C4-2B (cell line): Measurements from ENCODE around the gene MLC1.

Source experiments
- H3K27ac ChIP-seq: fragments of 450-650 bp; 2 replicates; pipeline ENCODE4 v1.5.1; 2017
- ZFX ChIP-seq: fragments of 450-650 bp; IDR thresholded peaks from 2 replicates; pipeline ENCODE4 v1.6.1; 2017
- TF ChIP-seq, protein P1 (sequence below): fragments of 450-650 bp; conservative IDR thresholded peaks from 2 replicates; pipeline ENCODE4 v1.5.1; 2017; ENCODE audit warnings: mild to moderate bottlenecking

MLC1 gene

DNA sequence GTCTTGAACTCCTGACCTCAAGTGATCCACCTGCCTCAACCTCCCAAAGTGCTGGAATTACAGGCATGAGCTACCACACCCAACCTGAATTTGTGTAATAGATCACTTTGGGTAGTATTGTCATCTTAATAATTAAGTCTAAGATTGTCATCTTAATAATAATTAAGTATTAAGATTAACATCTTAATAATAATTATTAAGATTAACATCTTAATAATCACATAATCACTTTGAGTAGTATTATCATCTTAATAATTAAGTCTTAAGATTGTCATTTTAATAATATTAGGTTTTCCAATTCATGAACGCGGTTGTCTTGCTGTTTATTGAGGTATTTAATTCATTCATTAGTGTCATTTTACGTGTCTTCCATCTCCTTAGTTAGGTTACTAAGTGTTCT lies 12.8 kb upstream of the MLC1 start:
- no peak for TF ChIP-seq ZFX
- TF ChIP-seq, protein P1, sequence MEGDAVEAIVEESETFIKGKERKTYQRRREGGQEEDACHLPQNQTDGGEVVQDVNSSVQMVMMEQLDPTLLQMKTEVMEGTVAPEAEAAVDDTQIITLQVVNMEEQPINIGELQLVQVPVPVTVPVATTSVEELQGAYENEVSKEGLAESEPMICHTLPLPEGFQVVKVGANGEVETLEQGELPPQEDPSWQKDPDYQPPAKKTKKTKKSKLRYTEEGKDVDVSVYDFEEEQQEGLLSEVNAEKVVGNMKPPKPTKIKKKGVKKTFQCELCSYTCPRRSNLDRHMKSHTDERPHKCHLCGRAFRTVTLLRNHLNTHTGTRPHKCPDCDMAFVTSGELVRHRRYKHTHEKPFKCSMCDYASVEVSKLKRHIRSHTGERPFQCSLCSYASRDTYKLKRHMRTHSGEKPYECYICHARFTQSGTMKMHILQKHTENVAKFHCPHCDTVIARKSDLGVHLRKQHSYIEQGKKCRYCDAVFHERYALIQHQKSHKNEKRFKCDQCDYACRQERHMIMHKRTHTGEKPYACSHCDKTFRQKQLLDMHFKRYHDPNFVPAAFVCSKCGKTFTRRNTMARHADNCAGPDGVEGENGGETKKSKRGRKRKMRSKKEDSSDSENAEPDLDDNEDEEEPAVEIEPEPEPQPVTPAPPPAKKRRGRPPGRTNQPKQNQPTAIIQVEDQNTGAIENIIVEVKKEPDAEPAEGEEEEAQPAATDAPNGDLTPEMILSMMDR, result no peak

DNA sequence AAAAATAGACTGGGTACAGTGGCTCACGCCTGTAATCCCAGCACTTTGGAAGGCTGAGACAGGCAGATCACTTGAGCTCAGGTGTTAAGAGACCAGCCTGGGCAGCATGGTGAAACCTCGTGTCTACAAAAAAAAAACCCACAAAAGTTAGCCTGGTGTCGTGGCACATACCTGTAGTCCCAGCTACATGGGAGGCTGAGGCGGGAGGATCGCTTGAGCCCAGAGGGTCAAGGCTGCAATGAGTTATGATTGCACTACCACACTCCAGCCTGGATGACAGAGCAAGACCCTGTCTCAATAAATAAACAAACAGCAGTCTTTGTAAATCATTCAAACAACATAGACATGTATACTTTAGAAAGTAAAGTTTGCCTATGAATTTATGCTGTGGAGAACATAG lies 7.1 kb upstream of the MLC1 start:
- no peak overlapping the region for H3K27ac ChIP-seq

More for the DNA sequence above, 12.8 kb upstream of the MLC1 start:
- H3K27ac ChIP-seq, result no peak overlapping the region

DNA sequence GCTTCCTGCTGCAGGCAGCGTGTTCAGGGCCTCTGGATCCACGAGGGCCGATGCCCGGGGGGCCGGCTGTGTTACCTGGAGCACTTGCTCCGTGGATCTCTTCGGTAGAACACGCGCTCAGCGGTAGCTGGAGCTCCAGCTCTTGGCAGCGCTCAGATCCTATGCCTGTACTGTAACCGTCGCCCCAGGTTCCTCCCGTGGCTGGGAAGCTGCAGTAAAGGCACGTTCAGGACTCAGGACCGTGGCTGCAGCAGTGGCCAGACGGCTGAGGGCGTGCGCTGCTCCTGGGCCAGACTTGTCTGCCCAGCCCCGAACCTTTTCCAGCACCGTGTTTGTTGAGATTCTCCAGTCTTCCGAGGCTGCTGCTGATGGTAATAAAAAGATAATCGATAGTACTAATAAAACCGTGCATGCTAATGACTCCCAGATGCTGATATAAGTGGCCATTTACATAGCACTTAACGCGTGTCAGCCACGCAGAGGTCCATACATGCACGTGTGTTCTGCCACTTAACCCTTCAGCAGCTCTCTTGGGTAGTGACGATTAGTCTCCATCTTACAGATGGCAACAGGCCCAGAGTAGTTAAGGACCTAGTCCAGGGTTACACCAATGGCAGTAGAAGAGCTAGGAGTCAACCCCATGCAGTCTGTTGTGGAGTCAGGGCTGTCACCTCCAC lies 6.0 kb upstream of the MLC1 start:
- TF ChIP-seq, protein P1, result no peak
- TF ChIP-seq ZFX, result no peak
- H3K27ac ChIP-seq, result no peak overlapping the region

More for the DNA sequence above, 7.1 kb upstream of the MLC1 start:
- TF ChIP-seq, protein P1, result no peak
- no peak for TF ChIP-seq ZFX

DNA sequence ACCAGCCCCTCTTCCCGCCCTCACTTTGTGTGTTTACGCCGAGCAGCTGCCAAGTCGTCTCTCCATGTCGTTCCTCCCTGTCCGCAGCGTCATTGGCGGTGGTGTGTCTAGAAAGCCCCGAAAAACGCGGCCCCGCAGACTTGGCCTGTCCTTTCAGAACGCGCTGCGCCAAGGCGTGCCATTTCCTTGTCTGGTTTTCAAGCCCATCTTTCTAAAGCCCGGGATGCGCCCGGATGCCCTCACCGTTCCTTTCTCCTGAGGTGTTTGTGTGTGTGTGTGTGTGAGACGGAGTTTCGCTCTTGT lies 5.1 kb upstream of the MLC1 start:
- TF ChIP-seq ZFX, result no peak
- TF ChIP-seq, protein P1, result no peak
- no peak overlapping the region for H3K27ac ChIP-seq

DNA sequence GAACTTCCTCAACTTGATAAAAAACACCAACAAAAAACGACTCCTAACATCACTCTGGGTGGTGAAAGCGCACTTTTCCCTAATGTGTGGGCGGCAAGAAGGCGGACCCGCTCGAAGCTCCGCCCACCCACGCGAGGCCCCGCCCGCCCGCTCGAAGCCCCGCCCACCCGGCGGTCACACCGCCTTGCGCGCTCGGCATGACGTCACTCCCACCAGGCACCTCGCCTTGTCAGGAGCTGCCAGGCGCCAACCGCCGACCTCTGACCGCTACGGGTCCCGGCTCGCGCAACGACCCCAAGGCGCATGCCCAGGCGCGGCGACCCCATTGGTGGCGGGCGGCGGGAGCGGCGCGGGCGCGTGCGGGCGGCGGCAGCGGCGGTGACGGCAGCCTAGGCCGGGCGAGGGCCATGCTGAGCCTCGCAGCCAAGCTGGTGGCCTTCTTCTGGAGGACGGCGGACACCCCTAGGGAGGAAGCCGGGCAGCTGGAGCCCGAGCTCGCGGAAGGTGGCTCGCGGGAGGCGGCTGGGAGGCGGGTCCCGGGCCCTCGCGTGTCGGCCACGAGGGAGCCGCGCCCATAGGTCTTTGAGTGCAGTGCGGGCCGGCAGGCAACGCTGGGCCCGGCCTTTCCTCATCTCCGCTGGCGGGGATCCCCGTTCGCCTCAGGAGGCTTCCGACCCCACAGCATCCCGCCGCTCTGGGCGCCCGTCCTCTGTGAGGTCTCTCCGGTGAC lies 4.6 kb upstream of the MLC1 start, which contains the start of gene MOV10L1:
TSS of gene MOV10L1 (plus strand) at position 325 of the 730 bp plus-strand sequence. CDS start at position 408, 83 bp downstream.
- TF ChIP-seq, protein P1, result no peak
- no peak for TF ChIP-seq ZFX
- H3K27ac ChIP-seq, result no peak within 1 kb of the TSS

DNA sequence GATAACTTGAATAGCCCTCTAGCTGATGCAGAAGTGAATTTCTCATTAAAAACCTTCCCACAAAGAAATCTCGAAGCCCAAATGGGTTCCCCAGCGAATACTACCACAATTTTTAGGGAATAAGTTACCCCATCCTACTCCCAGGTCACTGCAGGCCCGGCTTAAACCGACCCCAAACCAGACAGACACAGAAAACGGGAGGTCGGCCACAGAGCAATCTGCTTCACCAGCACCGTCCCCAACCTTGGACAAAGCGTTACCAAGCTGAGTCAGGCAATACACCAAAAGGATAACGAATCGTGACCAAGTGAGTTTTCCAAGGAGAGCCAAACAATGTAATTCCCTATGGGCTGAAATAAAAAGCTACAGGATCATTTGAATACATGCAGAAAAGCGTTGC lies 4.0 kb upstream of the MLC1 start:
- no peak for TF ChIP-seq ZFX
- TF ChIP-seq, protein P1, result no peak
- no peak overlapping the region for H3K27ac ChIP-seq

DNA sequence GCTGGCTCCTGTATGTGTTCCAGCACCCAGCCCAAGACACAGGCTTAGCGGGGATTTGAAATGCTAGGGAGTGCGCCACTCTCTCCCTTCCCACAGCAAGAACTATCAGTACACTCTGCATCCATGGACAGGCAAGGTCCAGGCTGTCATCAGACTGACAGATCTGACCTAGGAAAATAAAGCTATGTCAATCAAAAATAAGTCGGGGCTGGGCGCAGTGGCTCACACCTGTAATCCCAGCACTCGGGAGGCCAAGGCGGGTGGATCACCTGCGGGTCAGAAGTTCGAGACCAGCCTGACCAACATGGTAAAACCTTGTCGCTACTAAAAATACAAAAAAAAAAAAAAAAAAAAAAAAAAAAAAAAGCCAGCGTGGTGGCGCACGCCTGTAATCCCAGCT lies 2.9 kb upstream of the MLC1 start:
- H3K27ac ChIP-seq, result no peak overlapping the region
- TF ChIP-seq, protein P1, result no peak
- TF ChIP-seq ZFX, result no peak
